ENCODE results near the gene ABCC1.

The ABCC1 gene

GRCh38 chr16:16048904-16049582 lies 99.6 kb downstream of the ABCC1 start:
- no peak for DNase-seq (ENCODE audit: low spot score)

GRCh38 chr16:16050106-16050505 lies 100.7 kb downstream of the ABCC1 start:
- DNase-seq (ENCODE audit: low spot score): no peak

GRCh38 chr16:16051132-16051531 lies 101.7 kb downstream of the ABCC1 start:
- no peak for DNase-seq (ENCODE audit: low spot score)

DNA sequence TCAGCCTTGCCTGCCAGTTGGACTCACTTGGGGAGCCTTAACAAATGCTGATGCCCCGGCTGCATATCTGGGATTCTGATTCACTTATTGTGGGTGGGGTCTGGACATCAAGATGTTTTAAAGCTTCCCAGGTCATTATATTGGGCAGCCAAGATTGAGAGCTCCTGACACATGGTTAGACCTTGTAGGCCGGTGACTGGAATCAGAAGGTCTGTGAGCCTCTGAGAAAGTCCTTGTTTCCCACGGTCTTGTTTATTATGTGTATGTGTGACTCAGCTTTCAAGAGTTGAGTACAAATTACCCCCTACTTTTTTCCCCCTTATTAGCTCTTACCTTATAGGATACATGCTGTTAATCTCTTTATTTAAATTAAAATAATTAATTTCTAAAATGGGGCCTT lies 103.5 kb downstream of the ABCC1 start:
- DNase-seq (ENCODE audit: low spot score): no peak

DNA sequence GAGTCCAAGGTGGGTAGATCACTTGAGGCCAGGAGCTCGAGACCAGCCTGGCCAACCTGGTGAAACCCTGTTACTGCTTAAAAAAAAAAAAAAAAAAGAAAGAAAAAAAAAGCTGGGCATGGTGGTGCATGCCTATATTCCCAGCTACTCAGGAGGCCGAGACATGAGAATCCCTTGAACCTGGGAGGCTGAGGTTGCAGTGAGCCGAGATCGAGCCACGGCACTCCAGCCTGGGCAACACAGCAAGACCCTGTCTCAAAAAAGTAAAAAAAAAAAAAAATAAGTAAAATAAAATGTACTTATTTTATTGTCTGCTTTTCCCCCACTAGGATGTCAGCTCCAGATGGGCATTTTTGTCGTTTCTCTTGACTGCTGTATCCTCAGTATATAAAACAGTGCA lies 107.7 kb downstream of the ABCC1 start:
- DNase-seq (ENCODE audit: low spot score): no peak

GRCh38 chr16:16059160-16059559 lies 109.7 kb downstream of the ABCC1 start:
- DNase-seq (ENCODE audit: low spot score): no peak

GRCh38 chr16:16059895-16060590 lies 110.6 kb downstream of the ABCC1 start:
- no peak for DNase-seq (ENCODE audit: low spot score)

GRCh38 chr16:16062023-16062937 lies 112.9 kb downstream of the ABCC1 start:
- DNase-seq (ENCODE audit: low spot score): no peak

DNA sequence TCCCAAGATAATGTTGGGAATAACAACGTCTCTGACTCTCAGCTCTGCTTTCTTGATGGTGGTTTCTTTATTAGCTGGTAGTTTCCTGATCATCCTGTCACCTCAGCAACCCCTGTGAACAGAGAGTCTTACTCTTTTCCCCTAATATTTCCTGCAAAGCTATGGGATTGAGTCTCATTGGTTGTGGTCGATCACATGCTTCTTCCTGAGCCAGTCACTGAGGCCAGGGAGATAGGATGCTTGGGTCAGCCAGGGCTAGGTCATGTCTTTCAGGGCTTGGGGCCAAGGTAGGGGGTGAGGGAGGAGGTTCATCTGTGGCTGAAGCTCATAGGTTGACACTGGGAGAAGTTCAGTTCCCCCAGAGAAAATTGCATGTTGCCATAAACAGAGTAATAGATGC lies 114.3 kb downstream of the ABCC1 start:
- no peak for DNase-seq (ENCODE audit: low spot score)

DNA sequence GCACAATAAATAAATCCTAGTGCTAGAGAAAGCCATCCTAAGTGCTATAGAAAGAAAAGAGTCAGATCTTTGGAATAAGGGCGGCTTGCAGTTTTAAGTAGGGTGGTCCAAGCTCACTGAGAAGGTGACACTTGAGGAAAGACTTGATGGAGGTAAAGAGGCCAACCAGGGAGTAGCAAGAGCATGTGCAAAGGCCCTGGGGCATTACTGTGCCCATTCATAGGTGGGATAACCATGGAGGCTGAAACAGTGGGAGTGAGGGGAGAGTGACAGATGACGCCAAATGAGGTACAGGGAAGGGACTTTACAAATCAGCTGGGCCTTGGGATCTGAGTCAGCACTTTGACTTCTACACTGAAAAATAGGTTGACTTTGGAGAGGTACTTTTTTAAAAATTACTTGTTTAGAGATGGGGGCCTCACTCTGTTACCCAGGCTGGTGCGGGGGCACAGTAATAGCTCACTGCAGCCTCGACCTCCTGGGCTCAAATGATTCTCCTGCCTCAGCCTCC lies 115.5 kb downstream of the ABCC1 start:
- DNase-seq (ENCODE audit: low spot score): no peak

- no peak for DNase-seq (ENCODE audit: low spot score)
Observed at GRCh38 chr16:16067127-16067526, 117.7 kb downstream of the ABCC1 start.

DNA sequence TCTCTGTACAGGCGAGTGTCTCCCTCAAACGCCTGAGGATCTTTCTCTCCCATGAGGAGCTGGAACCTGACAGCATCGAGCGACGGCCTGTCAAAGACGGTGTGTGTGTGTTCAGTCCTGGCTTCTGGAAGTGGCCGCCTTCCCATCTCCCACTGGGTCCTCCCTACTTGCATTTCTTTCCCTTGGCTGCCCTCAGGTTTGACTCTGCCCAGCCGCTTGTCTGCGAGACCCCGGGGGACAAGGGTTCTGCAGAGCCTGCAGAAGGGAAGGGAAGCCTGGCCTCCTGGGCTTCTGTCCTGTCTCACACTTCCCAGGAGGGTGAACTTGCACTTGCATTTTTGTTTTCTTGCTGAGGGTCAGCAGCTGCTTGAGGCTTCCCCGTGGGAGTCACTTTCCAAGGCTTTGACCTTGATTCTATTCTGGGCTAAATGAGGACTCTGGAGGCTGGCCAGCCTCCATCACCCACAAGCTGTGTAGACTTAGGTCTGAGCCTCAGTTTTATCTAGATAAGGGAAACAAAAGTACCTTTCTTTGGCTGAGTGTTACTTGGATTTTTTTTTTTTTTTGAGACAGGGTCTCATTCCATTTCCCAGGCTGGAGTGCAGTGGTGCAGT lies 122.3 kb downstream of the ABCC1 start:
- no peak for DNase-seq (ENCODE audit: low spot score)

DNA sequence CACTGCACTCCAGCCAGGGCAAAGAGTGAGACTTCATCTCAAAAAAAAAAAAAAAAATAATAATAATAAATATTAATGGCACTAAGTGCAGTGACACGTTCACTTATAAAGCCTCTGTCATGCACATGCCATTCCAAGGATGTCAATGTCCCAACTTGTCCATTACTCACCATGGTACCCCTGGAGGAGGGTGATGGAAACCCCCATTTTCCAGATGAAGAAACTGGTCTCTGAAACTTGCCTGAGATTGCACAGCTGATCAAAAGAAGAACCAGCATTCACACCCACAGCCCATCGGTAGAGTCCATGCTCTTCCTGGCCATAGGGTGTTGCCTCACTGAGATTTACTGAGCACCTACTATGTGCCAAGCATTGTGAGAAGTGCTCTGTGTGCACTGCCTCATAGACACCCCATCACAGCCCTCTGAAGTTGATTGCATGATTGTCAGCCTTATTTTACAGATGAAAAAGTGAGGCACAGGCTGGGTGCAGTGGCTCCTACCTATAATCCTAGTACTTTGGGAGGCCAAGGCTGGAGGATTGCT lies 123.7 kb downstream of the ABCC1 start:
- no peak for DNase-seq (ENCODE audit: low spot score)

DNA sequence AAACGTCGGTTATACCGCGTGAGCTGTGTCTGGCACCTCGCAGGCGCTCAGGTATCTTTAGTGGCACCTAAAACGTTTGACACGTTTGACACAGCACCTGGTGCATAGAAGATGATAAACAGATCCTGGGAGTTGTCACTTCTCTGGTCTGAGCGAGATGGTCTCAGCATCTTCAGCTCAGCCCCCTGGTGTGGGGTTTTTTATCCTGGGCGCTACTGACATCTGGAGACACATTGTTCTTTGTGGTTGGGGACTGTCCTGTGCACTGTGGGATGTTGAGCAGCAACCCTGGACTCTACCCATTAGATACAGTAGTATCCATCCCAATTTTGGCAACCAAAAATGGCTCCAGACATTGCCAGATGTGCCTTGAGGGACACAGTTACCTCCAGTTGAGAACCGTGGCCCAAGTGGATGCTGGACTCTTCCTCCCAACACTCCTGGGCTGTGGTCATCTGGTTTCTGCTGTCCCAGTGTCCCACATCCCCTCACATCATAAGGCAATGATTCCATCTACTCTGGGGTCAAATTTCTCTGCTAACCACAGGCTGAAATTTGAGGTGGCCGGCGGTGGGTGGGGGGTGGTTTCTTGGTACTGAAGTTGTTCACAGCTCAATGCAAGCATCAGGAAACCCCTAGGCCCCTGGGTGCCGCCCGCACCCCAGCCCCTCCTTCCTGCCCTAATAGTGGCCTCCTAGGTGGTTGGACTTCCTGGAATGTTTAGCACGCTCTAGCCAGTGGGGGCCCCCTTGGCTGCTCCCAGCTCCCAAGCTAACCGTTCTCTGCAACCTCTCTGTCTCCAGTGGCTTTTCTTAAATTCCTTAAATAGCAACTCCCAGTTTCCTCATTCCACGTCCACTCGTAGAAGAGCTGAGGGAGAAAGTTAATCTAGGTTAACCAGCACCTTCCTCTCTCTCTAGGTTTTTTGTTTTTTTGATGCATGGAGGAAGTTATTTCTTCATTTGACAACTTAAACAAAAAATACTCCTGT lies 124.8 kb downstream of the ABCC1 start:
- no peak for DNase-seq (ENCODE audit: low spot score)

DNA sequence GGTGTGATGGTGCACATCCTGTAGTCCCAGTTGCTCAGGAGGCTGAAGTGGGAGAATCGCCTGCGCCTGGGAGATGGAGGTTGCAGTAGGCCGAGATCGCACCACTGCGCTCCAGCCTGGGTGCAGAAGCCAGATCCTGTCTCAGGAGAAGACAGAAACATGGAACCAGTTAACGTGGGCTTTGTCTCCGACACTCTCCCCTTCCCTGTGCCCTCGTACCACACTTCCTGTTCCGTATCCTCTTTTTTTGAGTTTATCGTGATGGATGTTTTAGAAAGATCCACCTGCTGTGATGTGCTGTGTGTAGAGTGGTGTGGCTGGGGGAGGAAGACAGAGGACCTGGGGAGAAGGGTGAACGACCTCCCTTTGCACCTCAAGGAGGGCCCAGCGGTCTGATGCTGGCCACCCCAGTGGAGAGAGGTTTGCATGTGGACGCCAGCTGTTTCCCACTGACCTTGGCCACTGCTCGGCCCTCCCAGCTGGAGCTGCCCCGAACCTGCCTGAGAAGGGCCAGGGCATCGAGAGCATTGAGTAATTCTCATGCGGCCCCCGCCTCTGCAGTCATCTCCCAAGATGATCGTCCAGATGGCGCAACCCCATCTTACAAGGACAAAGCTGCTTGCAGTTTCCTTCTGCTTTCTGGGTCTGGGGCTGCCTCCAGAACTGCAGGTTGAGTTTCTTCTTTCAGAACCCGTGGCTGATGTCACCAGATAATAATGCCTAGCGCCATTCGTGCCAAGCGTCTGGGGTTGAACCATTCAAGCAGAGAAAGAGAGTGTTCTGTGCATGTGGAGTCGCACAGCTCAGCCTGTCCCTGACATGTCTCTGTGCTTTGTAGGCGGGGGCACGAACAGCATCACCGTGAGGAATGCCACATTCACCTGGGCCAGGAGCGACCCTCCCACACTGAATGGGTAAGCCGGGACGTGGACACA lies 126.3 kb downstream of the ABCC1 start:
- DNase-seq (ENCODE audit: low spot score): no peak

GRCh38 chr16:16076423-16076813 lies 127.0 kb downstream of the ABCC1 start:
- no peak for DNase-seq (ENCODE audit: low spot score)

DNA sequence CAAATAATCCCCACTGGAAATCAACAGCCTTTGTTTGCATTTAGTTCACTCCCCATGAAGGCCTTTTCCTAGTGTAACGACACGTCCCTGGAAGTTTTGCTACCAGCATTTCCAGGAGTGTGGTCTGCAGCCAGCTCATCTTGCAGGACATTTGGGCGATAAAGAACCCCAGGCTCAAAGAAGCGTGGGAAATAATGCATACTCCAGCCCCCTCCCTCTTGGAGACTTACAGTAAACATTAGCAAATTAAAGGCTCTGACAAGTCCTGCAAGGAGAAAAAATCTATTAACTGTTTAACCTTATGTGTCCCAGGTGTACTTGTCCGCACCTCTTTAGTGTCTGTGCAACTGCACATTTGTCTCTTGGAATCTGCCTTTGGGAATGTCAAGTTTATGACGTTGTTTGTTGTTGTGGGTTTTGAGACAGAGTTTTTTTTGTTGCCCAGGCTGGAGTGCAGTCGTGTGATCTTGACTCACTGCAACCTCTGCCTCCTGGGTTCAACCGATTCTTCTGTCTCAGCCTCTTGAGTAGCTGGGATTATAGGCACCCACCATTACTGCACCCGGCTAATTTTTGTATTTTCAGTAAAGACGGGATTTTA lies 131.1 kb downstream of the ABCC1 start:
- DNase-seq (ENCODE audit: low spot score): no peak

DNA sequence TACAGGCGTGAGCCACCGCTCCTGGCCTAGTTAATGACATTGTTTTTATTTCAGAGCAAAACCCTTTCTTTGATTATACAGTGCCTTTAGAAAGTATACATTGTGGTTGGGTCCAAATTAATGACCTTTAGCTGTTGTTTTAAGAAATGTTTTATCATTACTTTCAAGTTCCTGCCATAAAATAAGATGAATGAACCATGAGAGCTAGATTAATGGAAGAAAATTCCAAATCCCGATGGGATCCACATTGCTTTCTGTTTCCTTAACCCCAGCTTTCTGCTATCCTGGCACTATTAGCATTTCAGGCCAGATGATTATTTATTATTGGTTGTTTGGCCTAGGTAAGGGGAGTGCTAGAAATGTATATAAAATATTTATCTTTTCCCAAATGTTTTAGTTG lies 131.7 kb downstream of the ABCC1 start:
- no peak for DNase-seq (ENCODE audit: low spot score)

DNA sequence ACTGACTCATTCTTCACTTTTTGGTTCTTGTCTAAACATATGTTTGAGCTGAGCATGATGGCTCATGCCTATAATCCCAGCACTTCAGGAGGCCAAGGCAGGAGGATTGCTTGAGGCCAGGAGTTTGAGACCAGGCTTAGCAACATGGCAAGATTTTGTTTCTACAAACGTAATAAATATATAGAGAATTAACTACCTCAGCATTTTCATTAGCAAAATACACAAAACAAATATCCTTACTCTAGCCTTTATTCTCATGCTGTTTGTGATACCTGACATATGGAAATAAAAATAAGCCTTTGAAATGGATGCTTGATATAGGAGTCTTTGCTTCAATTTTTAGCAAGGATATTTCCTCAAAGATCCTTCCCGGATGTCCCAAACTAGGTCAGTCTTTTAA lies 132.8 kb downstream of the ABCC1 start:
- no peak for DNase-seq (ENCODE audit: low spot score)

All from putamen (tissue), 1 donor.